CD4-positive, alpha-beta T cell treated with Interleukin-4 for 4 hours (primary cell): ENCODE data around the gene PON1.

Experiments
- DNase-seq: peaks from one replicate; pipeline ENCODE4 v3.0.0-alpha.2; 2020

The PON1 gene

GRCh38 chr7:95316588-95316987, 7.7 kb downstream of the PON1 start:
- no peak for DNase-seq

GRCh38 chr7:95312561-95312960, 11.8 kb downstream of the PON1 start:
- no peak for DNase-seq

- no peak for DNase-seq
These were observed 12.9 kb downstream of the PON1 start for GRCh38 chr7:95311389-95311788.

GRCh38 chr7:95309951-95310350, 14.4 kb downstream of the PON1 start:
- DNase-seq, result no peak

- DNase-seq, result no peak
These were observed 19.3 kb downstream of the PON1 start for GRCh38 chr7:95304990-95305389.

GRCh38 chr7:95303013-95303905, 21.1 kb downstream of the PON1 start:
- no peak for DNase-seq

GRCh38 chr7:95298091-95298490, 26.2 kb downstream of the PON1 start:
- DNase-seq, result no peak

- no peak for DNase-seq
These were observed 27.3 kb downstream of the PON1 start for GRCh38 chr7:95297041-95297440.

GRCh38 chr7:95296456-95296855, 27.9 kb downstream of the PON1 start:
- no peak for DNase-seq

GRCh38 chr7:95295397-95295796, 28.9 kb downstream of the PON1 start:
- no peak for DNase-seq

- no peak for DNase-seq
These were observed 34.0 kb downstream of the PON1 start for GRCh38 chr7:95290166-95290830.

- DNase-seq, result no peak
These were observed 38.2 kb downstream of the PON1 start for GRCh38 chr7:95286096-95286495.

- DNase-seq, result no peak
These were observed 44.9 kb downstream of the PON1 start for GRCh38 chr7:95279417-95279816.

- no peak for DNase-seq
These were observed 48.2 kb downstream of the PON1 start for GRCh38 chr7:95276114-95276513.

- DNase-seq, result no peak
These were observed 54.7 kb downstream of the PON1 start for GRCh38 chr7:95269640-95270039.

- DNase-seq, result no peak
These were observed 56.6 kb downstream of the PON1 start for GRCh38 chr7:95267754-95268153.

GRCh38 chr7:95265634-95266033, 58.7 kb downstream of the PON1 start:
- no peak for DNase-seq

GRCh38 chr7:95264363-95264891, 59.9 kb downstream of the PON1 start:
- DNase-seq, result no peak

GRCh38 chr7:95263785-95264362, 60.5 kb downstream of the PON1 start:
- no peak for DNase-seq

GRCh38 chr7:95262875-95263274, 61.5 kb downstream of the PON1 start:
- DNase-seq, result no peak

GRCh38 chr7:95261895-95262415, 62.4 kb downstream of the PON1 start:
- DNase-seq, result no peak

GRCh38 chr7:95255691-95256090, 68.6 kb downstream of the PON1 start:
- DNase-seq, result no peak

- no peak for DNase-seq
These were observed 70.3 kb downstream of the PON1 start for GRCh38 chr7:95253986-95254385.

GRCh38 chr7:95251966-95252365, 72.4 kb downstream of the PON1 start:
- DNase-seq, result no peak
